GM12864 (cell line): ENCODE data around the gene PDZD7.
"Not testable (repeated sequence)": the region's sequence is repeated elsewhere in the genome, so short reads cannot be mapped to it uniquely, and the experiment has no call there.

Experiments
- DNase-seq: peaks from one replicate; pipeline ENCODE4 v3.0.0-alpha.2; 2011; ENCODE audit warnings: low read depth
- H3K4me3 ChIP-seq: 2 replicates; pipeline ENCODE4 v1.5.1; 2011; ENCODE audit warnings: mild to moderate bottlenecking, low read depth, low read length, control low read depth
- TF ChIP-seq, protein P1 (sequence below): IDR thresholded peaks from 2 replicates; pipeline ENCODE4 v1.5.1; 2011; ENCODE audit warnings: low read depth, mild to moderate bottlenecking, moderate library complexity, low read length, control low read depth, inconsistent platforms; ENCODE audit errors: missing control alignments

The PDZD7 gene

DNA sequence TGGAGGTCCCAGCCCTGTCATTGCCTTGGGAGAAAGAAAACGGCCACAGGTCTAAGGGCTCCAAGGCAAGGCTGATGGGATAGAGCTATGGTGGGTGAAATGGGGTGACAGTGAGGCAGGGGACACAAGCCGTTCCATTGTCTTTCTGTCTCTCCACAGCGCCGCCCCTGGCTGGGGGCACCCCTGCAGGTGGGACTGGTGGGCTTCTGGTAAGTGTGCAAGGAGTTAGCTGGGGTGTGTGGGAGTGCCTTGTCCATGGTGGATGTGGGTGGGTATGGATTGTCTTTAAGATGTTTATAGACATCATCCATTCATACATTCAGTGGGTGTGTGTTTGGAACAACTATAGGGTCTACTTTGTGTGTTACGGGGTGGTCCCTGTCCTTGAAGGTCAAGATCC lies 7.6 kb upstream of the PDZD7 start:
- no peak for DNase-seq
- TF ChIP-seq, protein P1, sequence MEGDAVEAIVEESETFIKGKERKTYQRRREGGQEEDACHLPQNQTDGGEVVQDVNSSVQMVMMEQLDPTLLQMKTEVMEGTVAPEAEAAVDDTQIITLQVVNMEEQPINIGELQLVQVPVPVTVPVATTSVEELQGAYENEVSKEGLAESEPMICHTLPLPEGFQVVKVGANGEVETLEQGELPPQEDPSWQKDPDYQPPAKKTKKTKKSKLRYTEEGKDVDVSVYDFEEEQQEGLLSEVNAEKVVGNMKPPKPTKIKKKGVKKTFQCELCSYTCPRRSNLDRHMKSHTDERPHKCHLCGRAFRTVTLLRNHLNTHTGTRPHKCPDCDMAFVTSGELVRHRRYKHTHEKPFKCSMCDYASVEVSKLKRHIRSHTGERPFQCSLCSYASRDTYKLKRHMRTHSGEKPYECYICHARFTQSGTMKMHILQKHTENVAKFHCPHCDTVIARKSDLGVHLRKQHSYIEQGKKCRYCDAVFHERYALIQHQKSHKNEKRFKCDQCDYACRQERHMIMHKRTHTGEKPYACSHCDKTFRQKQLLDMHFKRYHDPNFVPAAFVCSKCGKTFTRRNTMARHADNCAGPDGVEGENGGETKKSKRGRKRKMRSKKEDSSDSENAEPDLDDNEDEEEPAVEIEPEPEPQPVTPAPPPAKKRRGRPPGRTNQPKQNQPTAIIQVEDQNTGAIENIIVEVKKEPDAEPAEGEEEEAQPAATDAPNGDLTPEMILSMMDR = no peak
- H3K4me3 ChIP-seq = no peak overlapping the region

DNA sequence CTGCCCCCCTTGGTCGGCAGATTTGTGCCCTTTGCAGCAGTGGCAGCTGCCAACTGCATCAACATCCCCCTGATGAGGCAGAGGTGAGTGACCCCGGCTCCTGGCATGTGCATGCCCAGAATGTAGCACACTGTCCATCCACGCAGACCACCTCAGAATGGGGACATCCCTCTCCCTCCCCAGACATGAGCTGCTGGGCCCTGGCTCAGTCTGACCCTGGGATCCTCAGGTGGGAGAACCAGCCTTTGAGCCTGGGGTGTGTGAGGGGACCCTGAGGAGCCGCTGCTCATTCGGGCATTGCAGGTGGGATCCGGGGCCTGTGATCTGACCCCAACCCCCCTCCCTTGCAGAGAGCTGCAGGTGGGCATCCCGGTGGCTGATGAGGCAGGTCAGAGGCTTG lies 5.8 kb upstream of the PDZD7 start:
- TF ChIP-seq, protein P1 = no peak
- no peak for DNase-seq
- H3K4me3 ChIP-seq = no peak overlapping the region

DNA sequence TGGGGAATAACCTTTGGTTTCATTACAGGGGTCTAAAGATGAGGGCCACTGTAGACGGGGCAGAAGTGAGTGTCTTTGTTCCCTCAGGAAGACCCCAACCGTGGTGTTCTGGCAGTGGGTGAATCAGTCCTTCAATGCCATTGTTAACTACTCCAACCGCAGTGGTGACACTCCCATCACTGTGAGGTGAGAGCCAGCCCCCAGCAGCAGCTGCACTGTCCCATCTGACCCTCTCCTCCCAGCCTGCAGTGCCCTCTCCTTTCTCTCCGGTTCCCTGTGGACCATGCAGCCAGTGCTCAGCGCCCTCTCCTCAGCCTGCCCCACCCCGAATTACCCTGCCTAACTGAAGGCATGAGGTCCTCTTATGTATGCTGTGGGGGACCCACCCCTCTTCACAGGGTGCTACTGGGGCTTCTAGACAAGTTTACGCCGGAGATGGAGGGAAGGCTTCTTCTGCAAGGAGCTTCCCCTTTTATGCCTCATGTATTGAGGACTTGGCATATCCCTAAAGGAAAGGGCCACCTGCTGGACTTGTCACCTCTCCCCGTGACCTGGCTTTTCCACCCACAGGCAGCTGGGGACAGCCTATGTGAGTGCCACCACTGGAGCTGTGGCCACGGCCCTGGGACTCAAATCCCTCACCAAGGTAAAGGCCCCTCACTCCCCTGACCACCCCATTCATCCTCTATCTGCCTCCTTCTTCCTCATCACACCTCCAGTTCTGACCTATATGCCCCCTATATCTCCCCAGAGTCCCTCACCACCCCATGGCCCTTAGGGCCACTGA lies 5.2 kb upstream of the PDZD7 start:
- DNase-seq = no peak
- no peak overlapping the region for H3K4me3 ChIP-seq
- TF ChIP-seq, protein P1 = no peak

DNA sequence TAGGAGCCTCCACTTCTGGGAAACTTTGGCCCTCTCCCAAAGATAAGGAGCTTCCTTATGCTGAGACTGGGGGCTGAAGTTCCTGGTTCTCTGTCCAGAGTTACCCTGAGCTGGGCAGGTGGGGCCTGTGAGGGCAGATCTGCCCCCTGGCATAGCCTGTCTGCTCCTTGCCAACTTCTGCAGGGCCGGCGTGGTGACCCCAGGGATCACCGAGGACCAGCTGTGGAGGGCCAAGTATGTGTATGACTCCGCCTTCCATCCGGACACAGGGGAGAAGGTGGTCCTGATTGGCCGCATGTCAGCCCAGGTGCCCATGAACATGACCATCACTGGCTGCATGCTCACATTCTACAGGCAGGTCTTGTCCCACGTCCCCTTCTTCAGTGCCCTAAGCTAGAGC lies 4.4 kb upstream of the PDZD7 start:
- no peak overlapping the region for H3K4me3 ChIP-seq
- no peak for DNase-seq
- TF ChIP-seq, protein P1 = no peak

DNA sequence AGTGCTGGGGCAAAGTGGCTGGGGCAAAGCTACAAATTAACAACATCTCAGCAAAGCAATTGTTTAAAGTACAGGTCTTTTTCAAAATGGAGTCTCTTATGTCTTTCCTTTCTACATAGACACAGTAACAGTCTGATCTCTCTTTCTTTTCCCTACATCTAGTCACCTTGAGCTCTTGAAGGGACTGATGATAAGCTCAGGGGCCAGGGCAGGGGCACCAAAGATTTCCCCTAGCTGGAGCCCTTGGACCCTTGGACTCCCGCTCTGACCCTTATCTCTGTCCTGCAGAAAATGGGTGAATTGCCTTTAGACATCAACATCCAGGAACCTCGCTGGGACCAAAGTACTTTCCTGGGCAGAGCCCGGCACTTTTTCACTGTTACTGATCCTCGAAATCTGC lies 3.5 kb upstream of the PDZD7 start:
- not testable (repeated sequence) for H3K4me3 ChIP-seq, DNase-seq

DNA sequence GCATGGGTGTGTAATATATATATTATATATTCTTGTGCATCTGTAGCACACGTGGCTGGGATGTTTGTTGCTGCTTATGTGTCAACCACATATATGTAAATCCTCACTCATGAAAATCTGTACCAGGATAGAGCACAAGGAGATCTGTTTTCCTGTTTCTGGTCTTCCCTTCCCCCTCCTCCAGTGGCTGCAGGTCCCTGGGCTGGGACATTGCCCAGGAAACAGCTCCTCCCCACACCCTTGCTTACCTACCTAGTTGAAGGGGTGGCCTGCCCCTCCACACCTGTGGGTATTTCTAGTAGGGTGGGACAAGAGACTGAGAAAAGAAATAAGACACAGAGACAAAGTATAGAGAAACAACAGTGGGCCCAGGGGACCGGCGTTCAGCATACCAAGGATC lies 2.3 kb upstream of the PDZD7 start:
- TF ChIP-seq, protein P1 = no peak
- H3K4me3 ChIP-seq = no peak overlapping the region
- DNase-seq = no peak

DNA sequence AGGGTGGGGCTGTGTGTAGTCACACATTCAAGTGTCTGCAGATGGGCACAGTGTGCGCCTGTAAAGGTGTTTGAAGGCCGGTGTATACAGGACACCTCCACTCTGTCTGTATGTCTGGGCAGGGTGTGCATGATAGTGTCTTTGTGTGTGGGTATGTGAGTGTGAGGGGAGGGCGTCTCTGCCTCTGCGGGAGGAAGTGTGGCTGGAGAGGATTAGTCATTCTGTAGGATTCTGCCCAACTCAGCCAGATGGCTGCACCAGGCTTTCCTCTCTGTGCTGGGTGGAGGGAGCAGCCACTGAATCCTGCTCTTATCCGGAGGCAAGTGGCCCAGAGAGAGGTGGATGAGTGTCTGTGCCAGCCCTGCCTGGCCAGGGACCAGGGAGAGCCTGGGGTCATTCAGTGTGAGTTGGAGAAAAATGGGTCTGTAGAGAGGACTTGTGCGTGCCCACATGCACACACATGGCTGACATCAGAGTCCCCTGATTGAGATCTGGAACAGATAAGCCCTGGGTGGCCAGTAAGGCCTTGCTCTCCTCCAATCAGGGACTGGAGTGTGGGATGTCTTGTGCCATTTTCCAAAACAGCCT lies 1.8 kb upstream of the PDZD7 start:
- TF ChIP-seq, protein P1 = no peak
- peak overlapping the region; percentile 44 for H3K4me3 ChIP-seq
- no peak for DNase-seq
